GM19328 (cell line): ENCODE data around the gene DDIT4.
"Not testable (repeated sequence)": the region's sequence is repeated elsewhere in the genome, so short reads cannot be mapped to it uniquely, and the experiment has no call there.

ENCODE experiments used
- ATAC-seq: cut with Tn5 transposase; IDR thresholded peaks from one replicate; pipeline ENCODE4 v1.9.1; 2021; ENCODE audit warnings: mild to moderate bottlenecking, moderate library complexity; ENCODE audit not compliant: unreplicated experiment

The DDIT4 gene

DNA sequence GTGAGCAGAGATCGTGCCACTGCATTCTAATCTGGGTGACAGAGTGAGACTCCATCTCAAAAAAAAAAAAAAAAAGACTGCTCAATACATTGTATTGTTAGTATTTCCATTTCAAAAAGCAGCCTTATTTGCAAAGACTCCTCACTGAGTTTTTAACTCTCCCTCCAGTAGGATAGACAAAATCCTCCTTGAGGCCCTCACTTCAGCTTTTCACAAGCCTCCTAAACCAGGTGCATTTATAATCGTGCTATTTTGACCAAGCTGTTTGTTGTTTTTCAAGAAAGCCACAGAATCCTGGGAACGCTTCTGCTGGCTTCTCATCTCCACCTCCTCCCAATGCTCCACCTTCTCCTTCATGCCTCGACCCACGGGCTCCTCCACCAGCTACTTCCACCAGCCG is 6.3 kb upstream of the DDIT4 start:
- ATAC-seq, result no peak

DNA sequence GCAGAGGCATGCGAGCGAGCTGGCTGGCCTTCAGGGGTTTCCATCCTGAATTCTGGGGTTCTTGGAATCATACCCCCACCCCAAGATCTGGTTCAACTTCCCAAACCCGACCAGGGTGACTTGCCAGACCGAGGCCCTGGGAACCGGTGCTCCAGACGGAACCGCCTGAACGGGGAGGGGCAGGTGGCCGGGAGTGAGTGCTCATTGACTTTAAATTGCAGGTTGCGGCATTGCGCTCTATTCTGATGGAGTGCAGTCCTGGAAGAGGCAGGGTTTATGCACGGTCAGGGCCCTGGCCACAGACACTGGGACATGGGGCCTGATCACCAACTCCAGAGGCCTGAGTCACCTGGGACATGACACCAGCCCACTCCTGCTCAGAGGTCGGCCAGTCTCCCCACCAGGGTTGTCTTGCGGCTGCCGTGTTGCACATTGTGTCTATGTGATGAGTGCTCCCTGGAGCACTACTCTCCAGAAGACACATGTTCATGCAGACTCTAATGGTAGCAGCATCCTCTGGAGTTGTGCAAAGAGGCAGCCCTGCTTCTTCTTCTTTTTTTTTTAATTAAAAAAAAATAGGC is 5.8 kb upstream of the DDIT4 start:
- no peak for ATAC-seq

DNA sequence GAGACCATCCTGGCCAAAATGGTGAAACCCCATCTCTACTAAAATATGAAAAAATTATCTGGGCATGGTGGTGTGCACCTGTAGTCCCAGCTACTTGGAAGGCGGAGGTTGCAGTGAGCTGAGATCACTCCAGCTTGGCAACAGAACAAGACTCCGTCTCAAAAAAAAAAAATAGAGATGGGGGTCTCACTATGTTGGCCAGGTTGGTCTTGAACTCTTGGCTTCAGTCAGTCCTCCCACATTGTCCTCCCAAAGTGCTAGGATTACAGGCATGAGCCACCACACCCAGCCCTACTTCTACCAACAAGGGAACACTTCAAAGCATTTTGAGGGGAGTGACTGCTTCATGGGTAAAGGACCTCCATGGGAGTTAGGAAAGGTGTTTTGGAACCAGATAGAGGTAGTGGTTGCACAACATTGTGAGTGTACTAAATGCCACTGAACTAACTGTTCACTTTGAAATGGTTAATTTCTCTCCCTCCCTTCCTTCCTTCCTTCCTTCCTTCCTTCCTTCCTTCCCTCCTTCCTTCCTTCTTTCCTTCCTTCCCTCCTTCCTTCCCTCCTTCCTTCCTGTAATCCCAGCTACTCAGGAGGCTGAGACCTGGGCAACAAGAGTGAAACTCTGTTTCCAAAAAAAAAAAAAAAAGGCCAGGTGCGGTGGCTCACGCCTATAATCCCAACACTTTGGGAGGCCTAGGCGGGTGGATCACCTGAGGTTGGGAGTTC is 5.1 kb upstream of the DDIT4 start:
- ATAC-seq, result not testable (repeated sequence)

DNA sequence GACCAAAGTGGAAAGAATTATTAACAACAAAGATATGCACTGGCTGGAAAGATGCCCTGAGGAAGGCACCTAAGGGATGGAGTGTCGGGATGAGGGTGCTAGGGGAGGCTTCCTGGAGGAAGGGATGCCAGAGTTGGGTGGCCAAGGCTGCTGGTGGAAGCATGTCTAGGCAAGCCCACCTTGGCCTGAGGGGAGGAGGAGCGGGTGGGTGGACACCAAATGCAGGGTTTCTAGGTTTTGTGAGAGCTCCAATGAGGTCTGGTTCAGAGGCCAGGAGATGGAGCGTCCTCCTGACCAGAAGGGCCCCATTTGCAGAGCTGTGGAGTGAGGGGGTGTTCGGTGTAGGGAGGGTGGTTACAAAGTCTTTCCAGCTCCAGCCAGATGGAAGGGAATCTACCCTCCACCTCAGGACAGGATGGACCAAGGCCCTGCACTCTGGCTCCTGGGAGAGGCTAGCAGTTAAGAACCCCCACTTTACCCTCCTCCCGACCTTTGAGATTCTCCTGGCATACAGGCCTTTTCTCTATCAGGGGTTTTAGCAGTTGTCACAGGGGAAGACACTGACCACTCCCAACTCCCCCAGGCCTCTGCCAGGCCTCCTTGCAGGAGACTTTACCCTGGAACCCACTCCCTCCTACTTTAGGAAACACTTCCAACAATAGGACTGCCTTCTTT is 3.0 kb upstream of the DDIT4 start:
- ATAC-seq, result no peak

DNA sequence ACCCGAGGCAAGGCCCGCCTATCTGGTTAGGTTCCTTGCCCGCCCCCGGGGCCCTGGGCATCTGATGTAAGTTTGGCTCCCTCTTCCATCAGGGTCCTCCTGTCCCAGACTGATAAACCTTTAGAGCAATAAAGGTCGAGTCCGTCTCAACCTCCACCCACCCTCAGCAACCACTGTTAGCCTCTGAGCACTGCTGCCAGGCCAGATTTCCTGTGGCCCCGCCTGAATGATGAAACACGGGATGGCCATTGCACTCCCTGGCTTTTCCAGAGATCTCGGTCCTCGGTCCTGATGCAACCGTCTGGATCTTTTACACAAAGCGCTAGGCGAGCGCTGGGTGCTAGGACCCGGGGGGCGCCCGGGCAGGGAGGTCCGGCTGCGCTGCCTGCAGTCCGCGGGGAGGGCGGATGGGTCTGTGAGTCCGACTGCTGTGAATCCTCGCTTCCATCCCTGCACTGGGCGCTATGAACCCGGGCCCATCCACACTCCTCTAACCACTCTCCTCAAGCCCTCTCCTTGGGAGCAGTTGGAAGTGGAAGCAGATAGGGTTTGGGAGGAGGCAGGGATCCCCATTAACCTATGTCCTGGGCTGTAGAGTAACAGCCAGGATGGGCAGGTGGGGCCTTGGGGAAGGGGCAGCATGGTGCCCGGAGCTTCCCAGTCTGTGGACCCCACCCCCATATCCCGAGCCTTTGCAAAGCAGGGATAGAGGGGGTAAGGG is 875 bp upstream of the DDIT4 start:
- no peak for ATAC-seq

DNA sequence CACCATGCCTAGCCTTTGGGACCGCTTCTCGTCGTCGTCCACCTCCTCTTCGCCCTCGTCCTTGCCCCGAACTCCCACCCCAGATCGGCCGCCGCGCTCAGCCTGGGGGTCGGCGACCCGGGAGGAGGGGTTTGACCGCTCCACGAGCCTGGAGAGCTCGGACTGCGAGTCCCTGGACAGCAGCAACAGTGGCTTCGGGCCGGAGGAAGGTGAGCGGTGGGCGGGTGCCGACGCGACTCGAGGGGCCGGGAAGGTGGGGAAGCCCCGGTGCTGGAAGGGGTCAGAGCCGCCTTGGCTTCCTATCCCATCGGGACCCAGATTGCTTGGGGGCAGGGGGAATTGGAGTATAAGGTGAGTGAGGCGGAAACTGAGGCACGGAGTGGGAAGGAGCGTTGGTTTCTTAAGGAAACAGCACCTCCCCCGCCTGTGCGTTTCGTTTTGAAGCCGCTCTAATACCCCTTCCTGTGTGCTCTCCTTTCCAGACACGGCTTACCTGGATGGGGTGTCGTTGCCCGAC is 547 bp downstream of the DDIT4 start:
- ATAC-seq, result no peak

DNA sequence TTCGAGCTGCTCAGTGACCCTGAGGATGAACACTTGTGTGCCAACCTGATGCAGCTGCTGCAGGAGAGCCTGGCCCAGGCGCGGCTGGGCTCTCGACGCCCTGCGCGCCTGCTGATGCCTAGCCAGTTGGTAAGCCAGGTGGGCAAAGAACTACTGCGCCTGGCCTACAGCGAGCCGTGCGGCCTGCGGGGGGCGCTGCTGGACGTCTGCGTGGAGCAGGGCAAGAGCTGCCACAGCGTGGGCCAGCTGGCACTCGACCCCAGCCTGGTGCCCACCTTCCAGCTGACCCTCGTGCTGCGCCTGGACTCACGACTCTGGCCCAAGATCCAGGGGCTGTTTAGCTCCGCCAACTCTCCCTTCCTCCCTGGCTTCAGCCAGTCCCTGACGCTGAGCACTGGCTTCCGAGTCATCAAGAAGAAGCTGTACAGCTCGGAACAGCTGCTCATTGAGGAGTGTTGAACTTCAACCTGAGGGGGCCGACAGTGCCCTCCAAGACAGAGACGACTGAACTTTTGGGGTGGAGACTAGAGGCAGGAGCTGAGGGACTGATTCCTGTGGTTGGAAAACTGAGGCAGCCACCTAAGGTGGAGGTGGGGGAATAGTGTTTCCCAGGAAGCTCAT is 1.1 kb downstream of the DDIT4 start:
- no peak for ATAC-seq

DNA sequence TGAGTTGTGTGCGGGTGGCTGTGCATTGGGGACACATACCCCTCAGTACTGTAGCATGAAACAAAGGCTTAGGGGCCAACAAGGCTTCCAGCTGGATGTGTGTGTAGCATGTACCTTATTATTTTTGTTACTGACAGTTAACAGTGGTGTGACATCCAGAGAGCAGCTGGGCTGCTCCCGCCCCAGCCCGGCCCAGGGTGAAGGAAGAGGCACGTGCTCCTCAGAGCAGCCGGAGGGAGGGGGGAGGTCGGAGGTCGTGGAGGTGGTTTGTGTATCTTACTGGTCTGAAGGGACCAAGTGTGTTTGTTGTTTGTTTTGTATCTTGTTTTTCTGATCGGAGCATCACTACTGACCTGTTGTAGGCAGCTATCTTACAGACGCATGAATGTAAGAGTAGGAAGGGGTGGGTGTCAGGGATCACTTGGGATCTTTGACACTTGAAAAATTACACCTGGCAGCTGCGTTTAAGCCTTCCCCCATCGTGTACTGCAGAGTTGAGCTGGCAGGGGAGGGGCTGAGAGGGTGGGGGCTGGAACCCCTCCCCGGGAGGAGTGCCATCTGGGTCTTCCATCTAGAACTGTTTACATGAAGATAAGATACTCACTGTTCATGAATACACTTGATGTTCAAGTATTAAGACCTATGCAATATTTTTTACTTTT is 1.8 kb downstream of the DDIT4 start:
- no peak for ATAC-seq

DNA sequence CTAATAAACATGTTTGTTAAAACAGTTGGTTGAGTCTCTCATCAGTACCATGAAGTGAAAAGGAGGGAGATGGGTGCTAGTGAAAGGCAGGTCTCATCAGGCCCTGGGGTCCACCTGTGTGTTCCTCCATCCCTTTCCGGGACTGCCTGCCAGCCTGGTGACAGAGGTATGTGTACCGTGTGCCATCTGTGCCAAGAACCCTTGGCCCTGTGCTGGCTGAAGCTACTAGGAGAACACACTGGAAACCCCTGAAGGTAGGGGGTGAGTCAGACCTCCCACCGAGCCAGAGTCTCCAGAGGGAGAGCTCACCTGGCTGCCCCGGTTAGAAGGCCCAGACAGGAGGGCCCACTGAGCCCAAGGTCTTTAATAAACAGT is 2.3 kb downstream of the DDIT4 start:
- ATAC-seq, result no peak

DNA sequence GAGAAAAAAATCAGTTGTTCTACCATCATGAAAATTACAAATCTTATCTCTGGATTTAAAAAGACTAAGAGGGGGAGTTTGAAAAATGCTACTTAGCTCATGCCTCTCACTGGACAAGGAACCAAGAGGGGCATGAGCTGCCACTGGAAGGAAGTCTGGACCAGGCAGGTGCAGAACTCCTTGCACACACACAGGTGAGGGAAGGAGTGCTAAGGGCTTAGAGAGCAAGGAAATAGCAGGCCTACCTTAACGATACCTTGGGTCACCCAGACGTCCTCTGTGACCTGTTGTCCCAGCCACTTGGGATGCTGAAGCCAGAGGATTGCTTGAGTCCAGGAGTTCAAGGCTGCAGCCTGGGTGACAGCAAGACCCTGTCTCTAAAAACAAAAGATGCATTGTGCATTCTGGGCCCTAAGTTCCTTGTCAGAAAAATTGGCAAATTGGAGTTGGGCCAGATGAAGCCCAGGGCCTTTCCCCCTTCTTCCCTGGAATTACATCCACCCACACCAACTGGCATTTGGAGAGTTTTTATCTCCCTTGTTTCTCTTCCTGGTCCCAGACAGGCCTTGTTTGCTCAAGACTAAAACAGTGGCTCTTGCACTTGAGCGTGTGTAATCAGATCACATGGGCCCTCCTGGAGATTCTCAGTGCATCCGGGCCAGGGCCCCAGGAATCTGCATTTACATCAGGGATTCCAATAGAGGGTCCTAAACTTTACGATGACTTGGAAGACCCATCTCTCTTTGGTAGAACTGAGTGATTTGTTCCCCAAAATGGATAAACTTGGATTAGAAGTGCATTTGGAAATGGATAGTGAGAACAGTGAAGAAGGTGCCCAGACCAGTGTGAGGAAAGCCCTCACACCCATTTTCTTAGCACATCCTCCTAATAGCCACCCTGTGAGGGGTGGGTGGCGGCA is 3.0 kb downstream of the DDIT4 start:
- ATAC-seq, result no peak

DNA sequence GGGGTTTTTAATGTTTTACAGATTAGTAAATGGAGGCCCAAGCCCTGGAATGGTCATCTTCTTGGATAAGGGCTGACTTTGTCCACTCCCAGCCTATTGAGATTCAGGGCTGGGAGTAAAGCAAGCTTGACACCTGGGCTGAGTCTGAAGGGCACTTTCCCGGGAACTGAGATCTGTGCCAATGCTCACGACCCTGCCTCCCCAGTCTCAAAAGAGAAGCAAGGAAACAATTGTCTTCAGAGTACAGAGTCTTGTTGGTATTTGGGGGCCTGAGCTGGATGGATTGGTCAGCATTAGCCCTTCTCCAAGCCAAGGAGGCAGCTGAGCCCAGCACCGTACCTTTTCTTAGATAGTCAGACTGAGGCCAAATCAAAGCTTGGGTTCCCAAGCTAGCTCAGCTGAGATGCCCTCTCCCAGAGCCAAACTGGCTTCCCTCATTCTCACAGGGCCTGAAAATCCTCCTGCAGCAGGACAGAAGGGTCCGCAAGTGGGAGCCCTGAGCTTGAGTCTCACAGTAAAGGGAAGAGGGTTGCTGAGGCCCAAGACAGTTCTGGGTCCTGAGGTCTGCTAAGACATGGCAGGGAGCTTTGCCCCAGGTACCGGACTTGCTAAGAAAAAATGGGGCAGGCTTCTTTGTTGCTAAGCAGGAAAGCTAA is 3.7 kb downstream of the DDIT4 start:
- no peak for ATAC-seq

DNA sequence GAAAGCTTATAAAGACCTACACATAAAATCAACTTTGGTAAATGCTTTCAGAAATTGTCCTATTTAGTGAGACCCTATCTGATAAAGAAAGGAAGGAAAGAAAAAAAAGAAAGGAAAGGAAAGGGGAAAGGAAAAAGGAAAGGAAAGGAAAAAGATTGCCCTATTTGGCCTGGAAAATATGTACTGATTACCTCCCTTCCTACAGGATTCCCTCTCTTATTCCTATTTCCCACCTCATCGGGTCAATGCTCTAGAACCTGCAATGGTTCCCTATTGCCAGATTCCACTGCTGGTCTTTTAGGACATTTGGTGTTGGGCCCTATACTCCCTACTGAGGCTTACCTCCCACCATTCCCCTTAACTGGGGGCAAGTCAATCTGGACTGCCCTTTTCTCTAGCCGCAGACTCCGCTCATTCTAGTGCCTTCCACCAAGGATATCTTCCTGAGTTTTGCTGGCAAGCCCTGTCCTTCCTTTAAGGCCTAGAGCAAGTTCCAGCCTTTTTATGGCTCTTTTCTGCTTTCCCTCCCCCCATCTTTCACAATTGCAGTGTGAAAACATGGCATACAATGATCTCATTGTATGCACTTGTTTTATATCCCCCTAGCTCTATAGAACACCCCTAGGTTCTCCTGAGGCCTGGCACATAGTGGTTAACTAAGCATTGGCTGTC is 4.4 kb downstream of the DDIT4 start:
- ATAC-seq, result no peak

DNA sequence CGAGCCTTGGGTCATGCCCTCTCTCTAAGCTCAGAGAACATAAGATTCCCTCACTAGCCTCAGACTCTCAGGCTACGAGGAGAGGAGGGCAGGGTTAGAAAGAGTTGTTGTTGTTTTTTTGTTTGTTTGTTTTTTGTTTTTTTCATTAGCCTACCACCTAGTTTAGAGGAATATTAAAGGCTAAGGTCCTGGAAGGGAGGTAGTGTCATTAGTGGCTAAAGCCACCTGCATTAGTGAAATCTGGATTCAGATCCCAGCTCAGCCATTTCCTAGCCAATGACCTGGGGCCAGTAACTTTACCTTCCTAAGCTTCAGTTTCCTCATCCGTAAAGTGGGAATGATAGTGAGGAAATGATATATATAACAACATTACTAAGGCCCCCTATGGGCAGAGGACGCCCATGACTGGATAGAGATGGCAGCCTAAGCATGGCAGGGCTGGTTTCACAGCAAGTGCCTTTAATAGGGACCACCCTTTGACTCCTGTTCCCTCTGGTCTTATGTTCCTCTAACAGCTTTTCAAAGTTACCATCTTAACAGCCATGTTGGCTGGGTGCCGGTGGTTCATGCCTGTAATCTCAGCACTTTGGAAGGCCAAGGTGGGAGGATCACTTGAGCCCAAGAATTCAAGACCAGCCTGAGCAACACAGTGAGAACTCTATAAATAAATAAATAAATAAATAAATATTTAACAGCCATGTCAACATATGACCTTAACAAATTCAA is 5.1 kb downstream of the DDIT4 start:
- no peak for ATAC-seq

DNA sequence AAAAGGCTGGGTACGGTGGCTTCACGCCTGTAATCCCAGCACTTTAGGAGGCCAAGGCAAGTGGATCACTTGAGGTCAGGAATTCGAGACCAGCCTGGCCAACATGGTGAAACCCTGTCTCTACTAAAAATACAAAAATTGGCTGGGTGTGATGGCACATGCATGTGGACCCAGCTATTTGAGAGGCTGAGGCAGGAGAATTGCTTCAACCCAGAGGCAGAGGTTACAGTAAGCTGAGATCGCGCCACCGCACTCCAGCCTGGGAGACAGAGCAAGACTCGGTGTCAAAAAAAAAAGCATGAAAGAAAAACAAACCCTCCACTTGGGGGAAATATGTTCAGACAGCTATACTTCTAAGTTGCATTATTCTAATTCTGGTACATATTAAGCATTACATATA is 5.9 kb downstream of the DDIT4 start:
- not testable (repeated sequence) for ATAC-seq

DNA sequence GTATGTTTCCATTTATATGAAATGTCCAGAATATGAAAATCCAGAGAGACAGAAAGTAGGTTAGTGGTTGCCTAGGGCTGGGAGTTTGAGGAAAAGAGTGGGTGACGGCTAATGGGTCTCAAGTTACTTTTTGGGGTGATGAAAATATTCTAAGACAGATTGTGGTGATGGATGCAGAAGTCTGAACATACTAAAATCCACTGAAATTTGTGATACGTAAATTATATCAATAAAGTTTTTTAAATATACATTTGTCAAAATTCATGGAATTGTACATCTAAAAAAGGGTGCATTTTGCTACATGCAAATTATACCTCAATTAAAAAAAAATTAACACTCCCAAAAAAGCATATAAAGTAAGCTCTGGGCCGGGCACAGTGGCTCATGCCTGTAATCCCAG is 9.4 kb downstream of the DDIT4 start:
- no peak for ATAC-seq

DNA sequence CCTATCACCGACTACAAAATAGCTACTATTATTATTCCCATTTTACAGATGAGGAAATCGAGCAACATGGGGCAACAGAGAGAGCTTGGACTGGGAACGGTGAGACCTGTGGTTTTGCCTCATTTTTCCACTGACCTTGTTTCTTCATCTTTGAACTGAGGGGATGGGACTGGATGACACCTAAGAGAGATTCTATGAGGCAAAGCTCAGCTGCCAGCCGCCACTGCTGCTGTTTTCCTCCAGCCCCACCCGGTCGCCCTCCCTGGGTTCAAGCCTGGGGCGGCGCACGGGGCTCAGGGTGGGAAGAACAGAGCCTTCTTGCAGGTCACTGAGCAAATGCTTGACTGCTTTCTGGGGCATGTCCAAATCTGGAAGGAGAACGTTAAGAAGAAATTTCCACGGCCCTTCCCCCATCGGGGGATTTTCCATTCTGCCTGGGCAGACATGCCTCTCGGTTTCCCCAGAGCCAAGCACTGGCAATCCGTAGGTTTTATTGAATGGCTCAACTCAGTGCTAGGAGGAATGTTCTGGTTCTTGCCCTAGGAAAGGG is 12.3 kb downstream of the DDIT4 start:
- ATAC-seq, result no peak

DNA sequence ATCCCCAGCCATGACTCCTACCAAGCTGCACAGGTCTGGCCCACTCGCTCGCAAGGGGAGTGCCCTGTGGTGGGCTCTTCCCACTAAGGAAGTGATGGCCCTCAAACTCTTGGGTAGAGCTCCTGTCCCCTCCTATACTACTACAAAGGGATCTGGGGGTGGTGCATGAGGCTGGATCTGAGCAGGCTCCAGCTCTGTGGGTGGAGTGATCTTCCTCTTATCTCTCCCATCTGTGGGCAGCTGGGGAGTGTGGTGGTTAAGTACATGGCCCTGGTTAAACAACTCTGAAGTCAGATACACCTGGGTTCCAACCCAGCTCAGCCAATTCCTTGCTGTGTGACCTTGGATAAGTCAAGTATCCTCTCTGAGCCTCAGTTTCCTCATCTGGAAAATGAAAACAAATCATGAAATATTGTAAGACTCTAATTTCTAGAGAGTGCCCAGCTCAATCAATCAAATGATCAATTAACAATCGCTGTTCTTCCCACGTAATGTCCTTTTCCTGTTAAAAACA is 17.4 kb downstream of the DDIT4 start:
- ATAC-seq, result no peak
